ENCODE data around the gene C10orf90.

The C10orf90 gene

DNA sequence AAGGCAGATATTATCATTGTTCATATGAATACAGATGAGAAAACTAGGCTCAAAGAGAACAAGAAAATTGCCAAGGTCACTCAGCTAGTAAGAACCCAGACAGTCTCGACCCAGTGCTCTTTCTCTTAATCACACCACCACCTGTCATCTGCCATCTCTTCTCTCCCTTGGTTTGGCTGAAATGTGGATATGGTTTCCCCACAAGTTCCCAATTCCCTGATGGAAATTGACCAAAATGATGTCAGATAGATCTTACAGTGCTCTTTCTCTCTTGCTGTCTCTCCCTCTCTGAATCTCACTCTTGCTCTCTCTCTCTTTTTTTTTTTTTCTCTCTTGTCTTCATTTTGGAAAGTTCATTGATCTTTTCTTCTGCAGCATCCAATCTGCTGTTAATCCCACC, 9.1 kb downstream of the C10orf90 start:
- Histone ChIP-seq H3K27me3 (ENCODE audit: insufficient read depth, poor library complexity, severe bottlenecking) (no peaks in the 10 kb centered on the region), H3K27ac (replicated peaks) (no peak overlapping the region), H3K4me3 (replicated peaks; ENCODE audit: insufficient read depth, low read length) (no peak overlapping the region)
- TF ChIP-seq CTCF (IDR thresholded peaks at IDR 0.05; ENCODE audit: insufficient read depth, low read length): no peak
- TF ChIP-seq SPI1 (IDR thresholded peaks at IDR 0.05; ENCODE audit: borderline replicate concordance, low read depth): no peak
- TF ChIP-seq GABPA (IDR thresholded peaks at IDR 0.05; ENCODE audit: low read depth): no peak
- TF ChIP-seq REST (IDR thresholded peaks at IDR 0.05; ENCODE audit: insufficient replicate concordance, low read depth): no peak
- no peak for TF ChIP-seq POLR2AphosphoS5 (IDR thresholded peaks at IDR 0.05; ENCODE audit: low read depth)
- no peak for DNase-seq (ENCODE audit: low read depth in 1 of 2, low spot score in 1 of 2)

DNA sequence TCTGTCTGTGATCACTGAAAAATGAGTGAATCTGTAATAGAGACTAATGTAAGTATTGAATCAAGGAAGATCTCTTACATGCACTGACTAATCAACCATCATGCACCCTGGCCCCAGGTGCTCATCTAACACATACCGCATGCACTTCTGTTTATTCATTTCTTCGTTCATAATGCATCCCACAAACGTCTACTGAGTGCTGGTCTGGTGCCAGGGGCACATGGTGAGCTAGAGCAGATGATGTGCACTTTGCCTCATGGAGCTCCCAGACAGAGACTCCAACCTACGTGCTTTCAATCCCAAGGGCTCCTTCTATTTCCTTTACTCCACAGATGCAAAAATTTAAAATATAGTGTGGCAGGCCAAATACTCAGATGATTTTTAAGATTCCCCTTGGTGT, 10.7 kb downstream of the C10orf90 start:
- H3K27ac ChIP-seq (replicated peaks): no peak overlapping the region
- H3K27me3 ChIP-seq (ENCODE audit: insufficient read depth, poor library complexity, severe bottlenecking): no peaks in the 10 kb centered on the region
- no peak for TF ChIP-seq GABPA (IDR thresholded peaks at IDR 0.05; ENCODE audit: low read depth)
- TF ChIP-seq POLR2AphosphoS5 (IDR thresholded peaks at IDR 0.05; ENCODE audit: low read depth): no peak
- no peak for TF ChIP-seq CTCF (IDR thresholded peaks at IDR 0.05; ENCODE audit: insufficient read depth, low read length)
- no peak for TF ChIP-seq SPI1 (IDR thresholded peaks at IDR 0.05; ENCODE audit: borderline replicate concordance, low read depth)
- no peak for TF ChIP-seq REST (IDR thresholded peaks at IDR 0.05; ENCODE audit: insufficient replicate concordance, low read depth)
- no peak overlapping the region for H3K4me3 ChIP-seq (replicated peaks; ENCODE audit: insufficient read depth, low read length)
- DNase-seq (ENCODE audit: low read depth in 1 of 2, low spot score in 1 of 2): no peak

DNA sequence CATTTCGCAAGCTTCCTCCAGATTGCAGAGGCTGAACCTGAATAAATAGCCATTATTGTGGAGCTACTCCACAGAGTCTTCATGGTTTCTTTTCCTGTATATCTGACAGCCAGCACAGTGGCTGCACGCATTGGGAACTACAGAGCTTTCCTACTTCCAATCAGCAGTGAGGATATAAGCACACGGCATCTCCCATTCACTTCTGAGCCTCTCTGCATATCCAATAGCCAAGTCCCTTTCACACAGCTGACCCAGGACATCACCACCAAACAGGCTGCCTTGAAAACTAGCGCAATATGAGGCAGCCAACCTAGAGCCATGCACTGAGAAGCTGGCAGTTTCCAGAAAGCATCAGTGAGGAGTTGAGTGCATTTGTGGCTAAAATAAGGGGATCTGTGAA, 11.6 kb downstream of the C10orf90 start:
- TF ChIP-seq POLR2AphosphoS5 (IDR thresholded peaks at IDR 0.05; ENCODE audit: low read depth): no peak
- no peak for TF ChIP-seq CTCF (IDR thresholded peaks at IDR 0.05; ENCODE audit: insufficient read depth, low read length)
- TF ChIP-seq SPI1 (IDR thresholded peaks at IDR 0.05; ENCODE audit: borderline replicate concordance, low read depth): no peak
- TF ChIP-seq REST (IDR thresholded peaks at IDR 0.05; ENCODE audit: insufficient replicate concordance, low read depth): no peak
- no peak for TF ChIP-seq GABPA (IDR thresholded peaks at IDR 0.05; ENCODE audit: low read depth)
- no peak for DNase-seq (ENCODE audit: low read depth in 1 of 2, low spot score in 1 of 2)
- H3K4me3 ChIP-seq (replicated peaks; ENCODE audit: insufficient read depth, low read length): no peak overlapping the region
- H3K27me3 ChIP-seq (ENCODE audit: insufficient read depth, poor library complexity, severe bottlenecking): no peaks in the 10 kb centered on the region
- H3K27ac ChIP-seq (replicated peaks): no peak overlapping the region

Data from HL-60 (cell line).